HepG2 (cell line): Measurements from ENCODE around the gene AMDHD1. TPM values are rescaled to one million over a fixed set of nuclear protein-coding genes. Genes with fewer than 3 reads are reported as not detected.

Experiments
- GATAD2A ChIP-seq: IDR thresholded peaks from 2 replicates; pipeline ENCODE4 v1.6.1; 2016
- HDAC2 ChIP-seq: sonication (generic); formaldehyde crosslinking; IDR thresholded peaks from 2 replicates; pipeline ENCODE4 v1.4.0; 2020; ENCODE audit warnings: missing genetic modification reagents
- KMT2B ChIP-seq: IDR thresholded peaks from 2 replicates; pipeline ENCODE4 v1.6.1; 2016; ENCODE audit warnings: missing genetic modification reagents, missing compliant biosample characterization
- RORA ChIP-seq: sonication (generic); formaldehyde crosslinking; IDR thresholded peaks from 2 replicates; pipeline ENCODE4 v1.5.0; 2020; ENCODE audit warnings: mild to moderate bottlenecking, missing genetic modification reagents, moderate library complexity
- SIN3B ChIP-seq: fragments of 150-350 bp; IDR thresholded peaks from 2 replicates; pipeline ENCODE4 v1.6.1; 2014; ENCODE audit warnings: low read length
- SMAD1 ChIP-seq: sonication (generic); formaldehyde crosslinking; IDR thresholded peaks from 2 replicates; pipeline ENCODE4 v1.4.0; 2020; ENCODE audit warnings: missing genetic modification reagents, low read depth, mild to moderate bottlenecking, borderline replicate concordance
- ZBTB1 ChIP-seq: sonication (generic); formaldehyde crosslinking; IDR thresholded peaks from 2 replicates; pipeline ENCODE4 v1.4.0; 2020; ENCODE audit warnings: missing genetic modification reagents, borderline replicate concordance
- ZC3H4 ChIP-seq: sonication (generic); formaldehyde crosslinking; IDR thresholded peaks from 2 replicates; pipeline ENCODE4 v1.4.0; 2020; ENCODE audit warnings: missing genetic modification reagents, borderline replicate concordance
- ZNF292 ChIP-seq: sonication (generic); formaldehyde crosslinking; IDR thresholded peaks from 2 replicates; pipeline ENCODE4 v1.8.1; 2022; ENCODE audit warnings: mild to moderate bottlenecking, low read depth, missing genetic modification reagents, borderline replicate concordance
- ZNF562 ChIP-seq: sonication (generic); formaldehyde crosslinking; IDR thresholded peaks from 2 replicates; pipeline ENCODE4 v1.8.0; 2022; ENCODE audit warnings: missing genetic modification reagents, borderline replicate concordance
- ZNF746 ChIP-seq: sonication (generic); formaldehyde crosslinking; IDR thresholded peaks from 2 replicates; pipeline ENCODE4 v1.8.0; 2022; ENCODE audit warnings: mild to moderate bottlenecking, missing genetic modification reagents
- ZNF883 ChIP-seq: sonication (generic); formaldehyde crosslinking; IDR thresholded peaks from 2 replicates; pipeline ENCODE4 v1.5.1; 2020; ENCODE audit warnings: mild to moderate bottlenecking, missing genetic modification reagents; ENCODE audit errors: not compliant biosample characterization
- polyA plus RNA-seq, 8 experiments: library from polyadenylated mRNA; depleted of rRNA in 3 of 8; stranded (reverse) in 7 of 8; unstranded in 1 of 8; fragments of >200 nt; fragmentation: Illumina TruSeq in 4 of 8; extraction: Trizol in 4 of 8; gene quantifications; 2 replicates each; pipeline versions ENCODE4 v1.2.1 to v1.2.3, GENCODE V29; 2011 to 2016; ENCODE audit warnings: low read depth in 4 of 8, missing spikeins in 1 of 8, mixed read lengths in 1 of 8; ENCODE audit not compliant: insufficient read depth in 1 of 8
- total RNA-seq, 5 experiments: library from RNA; depleted of rRNA; stranded (reverse); fragments of >200 nt; fragmentation: Illumina TruSeq; extraction: Trizol; gene quantifications; 2 replicates each; pipeline ENCODE4 v1.2.3, GENCODE V29; 2016; ENCODE audit warnings: low read depth in 1 of 5
- TF ChIP-seq, protein P1 (sequence below): sonication (generic); formaldehyde crosslinking; IDR thresholded peaks from 2 replicates; pipeline ENCODE4 v1.5.0; 2020; ENCODE audit warnings: mild to moderate bottlenecking, missing genetic modification reagents
- TF ChIP-seq, protein P2 (sequence below): sonication (generic); formaldehyde crosslinking; IDR thresholded peaks from 2 replicates; pipeline ENCODE4 v1.5.1; 2020; ENCODE audit warnings: missing genetic modification reagents, mild to moderate bottlenecking, borderline replicate concordance
- TF ChIP-seq, protein P3 (sequence below): sonication (generic); formaldehyde crosslinking; IDR thresholded peaks from 2 replicates; pipeline ENCODE4 v1.5.0; 2020; ENCODE audit warnings: missing genetic modification reagents, mild to moderate bottlenecking, borderline replicate concordance
- TF ChIP-seq, protein P4 (sequence below): sonication (generic); formaldehyde crosslinking; IDR thresholded peaks from 2 replicates; pipeline ENCODE4 v1.8.1; 2023; ENCODE audit warnings: mild to moderate bottlenecking, missing genetic modification reagents
- TF ChIP-seq, protein P5 (sequence below): sonication (generic); formaldehyde crosslinking; IDR thresholded peaks from 2 replicates; pipeline ENCODE4 v1.4.0; 2020; ENCODE audit warnings: missing genetic modification reagents
- TF ChIP-seq, protein P6 (sequence below): sonication (generic); formaldehyde crosslinking; IDR thresholded peaks from 2 replicates; pipeline ENCODE4 v1.4.0; 2020; ENCODE audit warnings: missing genetic modification reagents, borderline replicate concordance
- TF ChIP-seq, protein P7 (sequence below): IDR thresholded peaks from 2 replicates; pipeline ENCODE4 v1.6.1; 2016; ENCODE audit warnings: missing compliant biosample characterization, missing genetic modification reagents, borderline replicate concordance
- TF ChIP-seq, protein P8 (sequence below): sonication (generic); formaldehyde crosslinking; IDR thresholded peaks from 2 replicates; pipeline ENCODE4 v1.8.1; 2023; ENCODE audit warnings: mild to moderate bottlenecking, inconsistent platforms, moderate library complexity, missing genetic modification reagents, borderline replicate concordance

The AMDHD1 gene
- total and polyA plus RNA-seq, 2 of the 13 experiments (the other 11 are each of a cell fraction or from before 2014, with no cell fraction given): 6.5 to 29.6 TPM

DNA sequence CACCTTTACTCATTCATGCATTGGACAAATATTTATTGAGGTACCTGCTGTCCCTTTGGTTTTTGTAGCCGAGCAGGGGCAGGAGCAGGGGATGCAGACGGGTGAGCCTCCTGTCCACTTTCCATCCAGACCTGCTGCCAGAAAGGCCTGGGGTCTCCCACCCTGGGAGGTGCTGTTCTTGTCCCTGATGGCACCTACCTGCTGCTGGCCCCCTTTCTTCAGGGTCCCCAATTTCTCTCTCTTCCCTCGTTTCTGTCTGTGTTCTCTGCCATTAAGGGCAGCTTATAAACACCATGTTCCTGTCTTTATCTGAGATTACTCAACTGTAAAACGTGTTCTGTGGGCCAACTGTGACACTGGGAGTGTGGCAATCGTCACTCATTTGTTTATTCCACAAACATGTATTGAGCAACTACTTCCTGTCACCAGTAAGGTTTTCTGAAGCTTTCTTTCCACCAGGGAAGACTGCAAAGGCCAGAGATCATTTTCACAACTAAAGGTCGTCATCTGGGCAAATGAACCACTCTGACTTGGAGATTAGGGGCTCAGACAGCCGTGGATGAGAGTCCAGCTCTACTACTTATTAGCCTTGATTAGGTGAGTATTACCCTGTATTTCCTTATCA lies 53.0 kb downstream of the AMDHD1 start, which contains the start of gene HAL (continued):
- TF ChIP-seq, protein P1, sequence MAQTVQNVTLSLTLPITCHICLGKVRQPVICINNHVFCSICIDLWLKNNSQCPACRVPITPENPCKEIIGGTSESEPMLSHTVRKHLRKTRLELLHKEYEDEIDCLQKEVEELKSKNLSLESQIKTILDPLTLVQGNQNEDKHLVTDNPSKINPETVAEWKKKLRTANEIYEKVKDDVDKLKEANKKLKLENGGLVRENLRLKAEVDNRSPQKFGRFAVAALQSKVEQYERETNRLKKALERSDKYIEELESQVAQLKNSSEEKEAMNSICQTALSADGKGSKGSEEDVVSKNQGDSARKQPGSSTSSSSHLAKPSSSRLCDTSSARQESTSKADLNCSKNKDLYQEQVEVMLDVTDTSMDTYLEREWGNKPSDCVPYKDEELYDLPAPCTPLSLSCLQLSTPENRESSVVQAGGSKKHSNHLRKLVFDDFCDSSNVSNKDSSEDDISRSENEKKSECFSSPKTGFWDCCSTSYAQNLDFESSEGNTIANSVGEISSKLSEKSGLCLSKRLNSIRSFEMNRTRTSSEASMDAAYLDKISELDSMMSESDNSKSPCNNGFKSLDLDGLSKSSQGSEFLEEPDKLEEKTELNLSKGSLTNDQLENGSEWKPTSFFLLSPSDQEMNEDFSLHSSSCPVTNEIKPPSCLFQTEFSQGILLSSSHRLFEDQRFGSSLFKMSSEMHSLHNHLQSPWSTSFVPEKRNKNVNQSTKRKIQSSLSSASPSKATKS: peak; percentile 96; the same call in 1 of the 2 replicates
- TF ChIP-seq ZBTB1 (CRISPR knock-in tag): no peak
- TF ChIP-seq, protein P2, sequence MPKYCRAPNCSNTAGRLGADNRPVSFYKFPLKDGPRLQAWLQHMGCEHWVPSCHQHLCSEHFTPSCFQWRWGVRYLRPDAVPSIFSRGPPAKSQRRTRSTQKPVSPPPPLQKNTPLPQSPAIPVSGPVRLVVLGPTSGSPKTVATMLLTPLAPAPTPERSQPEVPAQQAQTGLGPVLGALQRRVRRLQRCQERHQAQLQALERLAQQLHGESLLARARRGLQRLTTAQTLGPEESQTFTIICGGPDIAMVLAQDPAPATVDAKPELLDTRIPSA: no peak
- TF ChIP-seq KMT2B (CRISPR knock-in tag): peak; percentile 69; the same call in 1 of the 2 replicates
- peak; percentile 100 for TF ChIP-seq GATAD2A
- TF ChIP-seq ZNF562: no peak
- no peak for TF ChIP-seq ZC3H4 (CRISPR knock-in tag)
- TF ChIP-seq, protein P3, sequence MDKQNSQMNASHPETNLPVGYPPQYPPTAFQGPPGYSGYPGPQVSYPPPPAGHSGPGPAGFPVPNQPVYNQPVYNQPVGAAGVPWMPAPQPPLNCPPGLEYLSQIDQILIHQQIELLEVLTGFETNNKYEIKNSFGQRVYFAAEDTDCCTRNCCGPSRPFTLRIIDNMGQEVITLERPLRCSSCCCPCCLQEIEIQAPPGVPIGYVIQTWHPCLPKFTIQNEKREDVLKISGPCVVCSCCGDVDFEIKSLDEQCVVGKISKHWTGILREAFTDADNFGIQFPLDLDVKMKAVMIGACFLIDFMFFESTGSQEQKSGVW (CRISPR knock-in tag): no peak; the same call in 1 of the 2 replicates
- TF ChIP-seq, protein P4, sequence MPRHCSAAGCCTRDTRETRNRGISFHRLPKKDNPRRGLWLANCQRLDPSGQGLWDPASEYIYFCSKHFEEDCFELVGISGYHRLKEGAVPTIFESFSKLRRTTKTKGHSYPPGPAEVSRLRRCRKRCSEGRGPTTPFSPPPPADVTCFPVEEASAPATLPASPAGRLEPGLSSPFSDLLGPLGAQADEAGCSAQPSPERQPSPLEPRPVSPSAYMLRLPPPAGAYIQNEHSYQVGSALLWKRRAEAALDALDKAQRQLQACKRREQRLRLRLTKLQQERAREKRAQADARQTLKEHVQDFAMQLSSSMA (CRISPR knock-in tag): no peak
- TF ChIP-seq RORA (CRISPR knock-in tag): no peak
- TF ChIP-seq, protein P5, sequence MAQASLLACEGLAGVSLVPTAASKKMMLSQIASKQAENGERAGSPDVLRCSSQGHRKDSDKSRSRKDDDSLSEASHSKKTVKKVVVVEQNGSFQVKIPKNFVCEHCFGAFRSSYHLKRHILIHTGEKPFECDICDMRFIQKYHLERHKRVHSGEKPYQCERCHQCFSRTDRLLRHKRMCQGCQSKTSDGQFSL (CRISPR knock-in tag): no peak
- no peak for TF ChIP-seq SMAD1 (CRISPR knock-in tag)
- peak; percentile 98 for TF ChIP-seq HDAC2 (CRISPR knock-in tag)
- TF ChIP-seq, protein P6, sequence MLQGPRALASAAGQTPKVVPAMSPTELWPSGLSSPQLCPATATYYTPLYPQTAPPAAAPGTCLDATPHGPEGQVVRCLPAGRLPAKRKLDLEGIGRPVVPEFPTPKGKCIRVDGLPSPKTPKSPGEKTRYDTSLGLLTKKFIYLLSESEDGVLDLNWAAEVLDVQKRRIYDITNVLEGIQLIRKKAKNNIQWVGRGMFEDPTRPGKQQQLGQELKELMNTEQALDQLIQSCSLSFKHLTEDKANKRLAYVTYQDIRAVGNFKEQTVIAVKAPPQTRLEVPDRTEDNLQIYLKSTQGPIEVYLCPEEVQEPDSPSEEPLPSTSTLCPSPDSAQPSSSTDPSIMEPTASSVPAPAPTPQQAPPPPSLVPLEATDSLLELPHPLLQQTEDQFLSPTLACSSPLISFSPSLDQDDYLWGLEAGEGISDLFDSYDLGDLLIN (CRISPR knock-in tag): no peak
- TF ChIP-seq ZNF292 (CRISPR knock-in tag): peak; percentile 19; the same call in 1 of the 2 replicates
- TF ChIP-seq, protein P7, sequence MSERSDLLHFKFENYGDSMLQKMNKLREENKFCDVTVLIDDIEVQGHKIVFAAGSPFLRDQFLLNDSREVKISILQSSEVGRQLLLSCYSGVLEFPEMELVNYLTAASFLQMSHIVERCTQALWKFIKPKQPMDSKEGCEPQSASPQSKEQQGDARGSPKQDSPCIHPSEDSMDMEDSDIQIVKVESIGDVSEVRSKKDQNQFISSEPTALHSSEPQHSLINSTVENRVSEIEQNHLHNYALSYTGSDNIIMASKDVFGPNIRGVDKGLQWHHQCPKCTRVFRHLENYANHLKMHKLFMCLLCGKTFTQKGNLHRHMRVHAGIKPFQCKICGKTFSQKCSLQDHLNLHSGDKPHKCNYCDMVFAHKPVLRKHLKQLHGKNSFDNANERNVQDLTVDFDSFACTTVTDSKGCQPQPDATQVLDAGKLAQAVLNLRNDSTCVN: no peak
- peak; percentile 82; the same call in 1 of the 2 replicates for TF ChIP-seq ZNF746 (CRISPR knock-in tag)
- TF ChIP-seq SIN3B: no peak
- TF ChIP-seq, protein P8, sequence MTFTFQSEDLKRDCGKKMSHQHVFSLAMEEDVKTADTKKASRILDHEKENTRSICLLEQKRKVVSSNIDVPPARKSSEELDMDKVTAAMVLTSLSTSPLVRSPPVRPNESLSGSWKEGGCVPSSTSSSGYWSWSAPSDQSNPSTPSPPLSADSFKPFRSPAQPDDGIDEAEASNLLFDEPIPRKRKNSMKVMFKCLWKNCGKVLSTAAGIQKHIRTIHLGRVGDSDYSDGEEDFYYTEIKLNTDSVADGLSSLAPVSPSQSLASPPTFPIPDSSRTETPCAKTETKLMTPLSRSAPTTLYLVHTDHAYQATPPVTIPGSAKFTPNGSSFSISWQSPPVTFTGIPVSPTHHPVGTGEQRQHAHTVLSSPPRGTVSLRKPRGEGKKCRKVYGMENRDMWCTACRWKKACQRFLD (CRISPR knock-in tag): no peak
- no peak for TF ChIP-seq ZNF883 (CRISPR knock-in tag)
